SKM-1 (cell line): ENCODE data around the gene SRSF2.
A peak's percentile ranks its signal among the peaks of the same experiment; 100 is the strongest.
"Not testable (repeated sequence)": the region's sequence is repeated elsewhere in the genome, so short reads cannot be mapped to it uniquely, and the experiment has no call there.

ENCODE experiments used
- DNase-seq: peaks from one replicate; lab custom pipeline; 2025; ENCODE audit not compliant: unreplicated experiment; lab: John Stamatoyannopoulos, UW

SRSF2 gene, protein sequence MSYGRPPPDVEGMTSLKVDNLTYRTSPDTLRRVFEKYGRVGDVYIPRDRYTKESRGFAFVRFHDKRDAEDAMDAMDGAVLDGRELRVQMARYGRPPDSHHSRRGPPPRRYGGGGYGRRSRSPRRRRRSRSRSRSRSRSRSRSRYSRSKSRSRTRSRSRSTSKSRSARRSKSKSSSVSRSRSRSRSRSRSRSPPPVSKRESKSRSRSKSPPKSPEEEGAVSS

GRCh38 chr17:76737082-76737675 lies at the start of gene SRSF2:
TSS of gene SRSF2 (minus strand) at chr17:76737331. CDS start at chr17:76737160, 171 bp downstream.
- peak; percentile 98 for DNase-seq

- DNase-seq: no peak
These were observed 47.8 kb upstream of the SRSF2 start for GRCh38 chr17:76784926-76785325.

- no peak for DNase-seq
These were observed 46.0 kb upstream of the SRSF2 start for GRCh38 chr17:76783146-76783545.

DNA sequence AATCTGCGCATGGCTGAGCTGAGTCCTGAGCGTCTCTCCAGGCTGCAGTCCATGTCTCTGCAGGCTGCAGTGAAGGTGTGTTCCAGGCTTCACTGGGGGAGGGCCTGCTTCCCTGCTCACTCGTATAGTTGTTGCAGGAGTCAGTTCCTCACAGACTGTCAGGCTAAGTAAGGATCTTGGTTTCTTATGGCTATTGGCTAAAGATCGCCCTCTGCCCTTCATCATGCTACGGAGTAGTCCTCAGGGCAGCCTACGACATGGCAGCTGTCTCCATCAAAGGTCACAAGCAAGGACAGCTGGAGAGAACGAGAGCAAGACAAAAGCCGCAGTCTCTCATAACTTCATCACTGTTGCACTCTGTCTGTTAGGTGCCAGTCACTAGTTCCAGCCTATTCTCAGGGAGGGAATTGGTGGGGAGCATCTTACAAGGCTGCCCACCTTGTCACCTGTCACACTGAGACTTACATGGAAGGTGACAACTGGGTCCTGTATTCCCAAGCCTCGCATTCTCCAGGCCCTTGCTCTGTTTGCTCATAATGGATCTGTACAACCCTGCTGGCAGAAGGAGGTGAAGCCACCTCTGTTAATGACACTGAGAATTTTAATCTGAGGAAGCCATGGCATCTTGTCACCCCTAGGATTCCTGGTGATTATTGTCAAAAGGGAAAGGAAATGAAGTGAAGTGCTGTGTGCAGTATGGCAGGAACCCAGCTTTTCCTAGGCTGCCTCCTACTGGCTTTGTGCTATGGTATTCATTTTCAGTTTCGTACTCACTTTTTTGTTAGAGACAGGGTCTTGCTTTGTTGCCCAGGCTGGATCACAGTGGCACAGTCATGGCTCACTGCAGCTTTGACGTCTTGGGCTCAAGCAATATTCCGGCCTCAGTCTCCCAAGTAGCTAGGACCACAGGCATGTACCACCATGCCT lies 44.2 kb upstream of the SRSF2 start:
- DNase-seq: no peak

- no peak for DNase-seq
These were observed 38.0 kb upstream of the SRSF2 start for GRCh38 chr17:76775021-76775600.

- no peak for DNase-seq
These were observed 35.9 kb upstream of the SRSF2 start for GRCh38 chr17:76772842-76773525.

- no peak for DNase-seq
These were observed 21.4 kb upstream of the SRSF2 start for GRCh38 chr17:76758570-76758969.

DNA sequence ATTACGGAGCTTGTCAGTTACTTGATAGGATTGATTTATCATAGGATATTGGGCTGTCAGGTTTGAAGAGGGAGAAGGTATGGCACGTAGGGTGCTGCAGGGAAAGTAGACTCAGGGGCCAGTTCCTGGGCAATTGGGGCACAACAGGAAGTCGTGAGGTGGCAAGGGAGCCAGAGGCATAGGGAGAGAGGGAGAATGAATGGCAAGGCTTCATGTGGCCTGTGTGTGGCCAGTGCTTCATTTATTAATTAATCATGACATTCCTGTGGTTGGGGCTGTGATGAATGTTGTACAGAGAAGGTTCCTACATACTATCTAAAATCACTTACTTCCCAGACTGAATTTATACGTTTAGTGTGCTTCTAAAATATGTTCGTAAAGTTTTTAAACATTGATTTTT lies 20.1 kb upstream of the SRSF2 start:
- DNase-seq: no peak

DNA sequence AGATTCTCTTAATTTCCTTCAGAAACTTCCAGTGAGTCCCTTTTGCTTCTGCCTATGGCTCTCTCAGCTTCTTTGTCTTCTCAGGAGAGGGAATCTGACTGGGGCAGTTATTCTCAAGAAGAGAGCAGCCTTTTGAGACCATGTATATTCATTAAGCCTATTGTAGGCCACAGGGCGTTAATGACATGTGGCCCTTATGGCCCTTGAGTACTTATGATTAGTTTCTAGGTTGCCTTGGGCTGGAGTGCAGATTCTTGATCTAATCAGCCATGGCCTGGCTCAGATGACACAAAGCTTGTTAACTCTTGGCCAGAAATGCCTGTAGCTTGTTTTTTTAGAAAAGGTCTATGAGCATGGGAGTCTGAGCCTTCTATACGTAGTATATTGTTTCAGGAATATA lies 18.2 kb upstream of the SRSF2 start:
- no peak for DNase-seq

DNA sequence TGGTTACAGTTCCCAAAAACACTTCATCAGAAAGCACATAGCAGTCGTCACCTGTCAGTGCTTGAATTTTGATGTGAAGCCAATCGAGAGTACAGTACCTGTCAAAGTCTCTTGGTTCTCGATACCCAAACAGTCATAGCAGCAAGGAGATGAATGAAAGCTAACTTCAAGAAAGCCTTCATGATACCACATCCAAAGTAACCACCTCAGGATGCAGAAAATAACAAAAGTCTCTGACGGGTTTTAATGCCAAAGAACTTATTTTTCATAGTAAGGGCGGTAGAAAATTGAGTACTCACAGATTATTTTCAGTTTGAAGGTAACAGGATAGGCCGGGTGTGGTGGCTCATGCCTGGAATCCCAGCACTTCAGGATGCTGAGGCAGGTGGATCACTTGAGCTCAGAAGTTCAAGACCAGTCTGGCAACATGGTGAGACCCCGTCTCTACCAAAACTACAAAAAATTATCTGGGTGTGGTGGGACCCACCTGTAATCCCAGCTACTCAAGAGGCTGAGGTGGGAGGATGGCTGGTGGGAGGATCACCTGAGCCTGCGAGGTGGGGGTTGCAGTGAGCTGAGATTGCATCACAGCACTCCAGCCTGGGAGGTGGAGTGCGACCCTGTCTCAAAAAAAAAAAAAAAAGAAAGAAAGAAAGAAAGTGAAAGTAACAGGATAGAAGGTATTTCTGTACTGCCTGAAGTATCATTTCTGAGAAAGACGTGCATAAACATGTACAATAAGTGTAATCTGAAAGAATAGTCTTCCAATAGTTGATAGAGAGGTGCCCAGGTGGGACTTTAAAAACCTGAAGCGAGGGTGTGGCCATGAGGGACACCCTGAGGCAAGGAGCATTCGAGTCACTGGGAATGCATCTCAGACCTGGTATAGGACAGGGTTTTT lies 16.2 kb upstream of the SRSF2 start:
- DNase-seq: no peak

DNA sequence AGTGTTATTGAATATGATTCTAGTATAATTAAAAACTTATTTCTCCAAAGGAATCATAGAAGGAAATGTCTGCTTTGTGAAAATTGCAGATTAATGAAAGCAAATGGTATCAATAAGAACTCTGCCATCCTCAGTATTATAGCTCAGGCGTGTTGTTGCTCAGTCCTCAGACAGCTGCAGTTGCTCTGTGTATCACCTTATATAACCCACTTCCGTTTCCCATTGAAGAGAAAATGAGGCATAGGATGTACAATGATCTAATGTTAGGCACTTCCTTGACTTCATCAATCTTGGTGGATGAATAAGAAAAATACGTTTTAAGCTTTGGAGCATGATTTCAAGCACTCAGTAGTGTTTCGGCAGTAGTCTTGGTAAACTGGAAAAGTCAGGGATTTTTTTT lies 14.9 kb upstream of the SRSF2 start:
- DNase-seq: no peak

DNA sequence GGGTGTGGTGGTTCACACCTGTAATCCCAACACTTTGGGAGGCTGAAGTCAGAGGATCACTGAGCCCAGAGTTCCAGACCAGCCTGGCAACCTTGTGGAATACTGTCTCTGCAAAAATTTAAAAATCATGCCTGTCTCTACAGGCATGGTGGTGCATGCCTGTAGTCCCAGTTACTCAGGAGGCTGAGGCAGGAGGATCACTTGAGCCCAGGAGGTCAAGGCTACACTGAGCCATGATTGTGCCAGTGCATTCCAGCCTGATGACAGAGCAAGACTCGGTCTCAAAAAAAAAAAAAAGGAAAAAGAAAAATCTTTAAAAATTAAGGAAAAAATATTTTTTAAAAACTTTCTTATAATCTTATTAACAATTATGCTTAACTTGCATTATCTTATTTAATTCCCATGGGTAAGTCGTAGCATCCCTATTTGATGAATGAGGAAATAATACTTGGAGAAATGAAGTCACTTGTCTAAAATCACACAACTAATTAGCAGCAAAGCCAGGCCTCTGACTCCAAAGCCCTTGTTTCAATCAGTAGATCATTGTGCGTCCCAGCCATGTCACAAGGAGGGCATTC lies 14.4 kb upstream of the SRSF2 start:
- no peak for DNase-seq

DNA sequence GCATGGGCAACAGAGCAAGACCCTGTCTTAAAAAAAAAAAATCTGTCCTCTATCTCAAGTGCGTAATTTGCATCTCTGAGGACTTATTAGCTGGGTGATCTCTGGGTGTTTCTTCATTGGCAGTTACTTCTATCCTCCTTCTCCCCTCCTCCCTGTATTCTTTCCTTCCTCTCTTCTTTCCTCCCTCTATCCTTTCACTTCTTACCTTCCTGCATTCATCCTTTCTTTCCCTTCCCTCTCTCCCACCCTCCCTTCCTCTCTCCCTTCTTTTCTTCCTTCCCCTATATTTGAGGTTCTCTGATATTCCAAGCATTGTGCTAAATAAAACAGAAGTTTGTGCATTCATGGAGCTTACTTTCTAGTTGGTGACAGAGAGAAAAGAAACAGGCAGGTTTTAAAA lies 11.5 kb upstream of the SRSF2 start:
- no peak for DNase-seq

DNA sequence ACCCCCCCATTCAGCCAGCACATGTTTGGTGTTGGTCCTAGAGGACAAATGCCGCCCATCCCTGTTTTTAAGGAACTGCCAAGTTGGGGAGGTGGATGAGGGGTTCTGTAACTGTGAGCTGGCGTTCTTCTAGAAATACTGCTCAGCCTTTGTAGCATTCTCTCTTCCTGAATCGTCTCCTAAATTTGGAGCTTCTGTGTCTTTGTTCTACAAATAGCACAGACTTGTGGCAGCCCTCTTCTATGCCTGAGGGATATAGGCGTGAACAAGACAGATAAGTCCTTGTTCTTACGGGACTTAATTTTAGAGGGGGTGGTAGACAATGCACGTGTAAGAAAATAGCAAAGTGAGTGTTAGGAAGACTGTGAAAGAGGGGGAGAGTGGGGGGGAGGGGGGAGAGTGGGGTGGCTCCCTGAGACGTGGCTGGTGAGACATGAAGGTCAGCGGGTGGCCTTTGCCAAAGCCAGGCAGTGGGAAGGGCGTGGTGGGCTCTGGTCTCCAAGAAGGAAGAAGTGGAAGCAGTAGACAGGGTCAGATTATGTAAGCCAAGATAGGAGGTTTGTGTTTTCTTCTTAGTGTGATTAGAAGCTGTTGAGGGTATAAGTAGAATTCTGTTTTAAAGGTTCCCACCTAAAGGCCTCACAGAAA lies 10.7 kb upstream of the SRSF2 start:
- DNase-seq: no peak

GRCh38 chr17:76745785-76746184 lies 8.7 kb upstream of the SRSF2 start:
- DNase-seq: not testable (repeated sequence)

- DNase-seq: no peak
These were observed 7.6 kb upstream of the SRSF2 start for GRCh38 chr17:76744747-76745146.

DNA sequence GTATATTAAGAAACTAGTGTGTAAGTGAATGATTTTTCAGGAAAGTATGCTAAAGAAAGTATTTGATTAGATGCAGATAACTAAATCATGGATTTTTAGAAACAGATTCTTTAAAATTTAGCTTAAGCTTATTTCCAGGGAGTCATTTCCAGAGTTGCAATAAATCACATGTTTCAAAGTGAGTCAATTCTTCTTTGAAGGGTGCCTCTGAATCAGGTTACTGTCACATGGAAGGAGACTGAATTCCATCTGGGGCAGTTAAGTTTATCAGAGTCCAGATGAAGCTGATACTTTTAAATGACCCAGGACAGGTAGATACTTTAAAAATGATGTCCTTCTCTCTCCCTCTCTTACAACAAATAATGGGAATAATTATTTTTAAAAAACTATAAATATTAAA lies 5.8 kb upstream of the SRSF2 start:
- DNase-seq: no peak

- no peak for DNase-seq
These were observed 3.4 kb upstream of the SRSF2 start for GRCh38 chr17:76740329-76741118.
